Neural progenitor cell (in vitro differentiated cells): ENCODE data around the gene PTTG1IP2.

Experiments used
- EZH2phosphoT487 ChIP-seq: fragments of 200-600 bp; sonication (generic); IDR thresholded peaks from 2 replicates; pipeline ENCODE4 v1.6.1; 2017; ENCODE audit warnings: antibody characterized with exemption
- TF ChIP-seq, protein P1 (sequence below): fragments of 200-600 bp; sonication (generic); IDR thresholded peaks from 2 replicates; pipeline ENCODE4 v1.5.1; 2017; ENCODE audit warnings: antibody characterized with exemption, mild to moderate bottlenecking

DNA sequence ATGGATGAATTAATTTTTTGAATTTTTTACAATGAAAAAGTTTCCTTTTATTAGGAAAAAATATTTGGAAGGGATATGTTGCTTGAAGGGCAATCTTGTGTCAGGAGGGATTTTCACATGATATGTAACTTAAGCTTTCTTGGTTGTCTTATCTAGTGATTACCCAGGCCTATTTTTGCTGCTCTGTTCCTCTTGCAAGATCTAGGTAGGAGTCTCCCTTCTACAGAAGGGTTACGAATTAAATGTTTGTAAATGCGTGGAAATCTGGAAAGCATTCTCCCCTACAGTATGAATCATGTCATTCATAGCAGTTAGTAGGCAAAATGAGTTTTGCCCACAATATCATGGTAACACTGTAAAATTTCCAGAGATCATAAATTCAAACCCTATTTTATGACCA is 69.0 kb downstream of the PTTG1IP2 start:
- TF ChIP-seq, protein P1, sequence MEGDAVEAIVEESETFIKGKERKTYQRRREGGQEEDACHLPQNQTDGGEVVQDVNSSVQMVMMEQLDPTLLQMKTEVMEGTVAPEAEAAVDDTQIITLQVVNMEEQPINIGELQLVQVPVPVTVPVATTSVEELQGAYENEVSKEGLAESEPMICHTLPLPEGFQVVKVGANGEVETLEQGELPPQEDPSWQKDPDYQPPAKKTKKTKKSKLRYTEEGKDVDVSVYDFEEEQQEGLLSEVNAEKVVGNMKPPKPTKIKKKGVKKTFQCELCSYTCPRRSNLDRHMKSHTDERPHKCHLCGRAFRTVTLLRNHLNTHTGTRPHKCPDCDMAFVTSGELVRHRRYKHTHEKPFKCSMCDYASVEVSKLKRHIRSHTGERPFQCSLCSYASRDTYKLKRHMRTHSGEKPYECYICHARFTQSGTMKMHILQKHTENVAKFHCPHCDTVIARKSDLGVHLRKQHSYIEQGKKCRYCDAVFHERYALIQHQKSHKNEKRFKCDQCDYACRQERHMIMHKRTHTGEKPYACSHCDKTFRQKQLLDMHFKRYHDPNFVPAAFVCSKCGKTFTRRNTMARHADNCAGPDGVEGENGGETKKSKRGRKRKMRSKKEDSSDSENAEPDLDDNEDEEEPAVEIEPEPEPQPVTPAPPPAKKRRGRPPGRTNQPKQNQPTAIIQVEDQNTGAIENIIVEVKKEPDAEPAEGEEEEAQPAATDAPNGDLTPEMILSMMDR: no peak
- no peak for TF ChIP-seq EZH2phosphoT487
